Panc1 (cell line): ENCODE data around the gene TNNI3K. TPM values are rescaled to one million over a fixed set of nuclear protein-coding genes. Genes with fewer than 3 reads are reported as not detected.

Experiments
- ATAC-seq: fragments of 200-7000 bp; cut with Tn5 transposase; 2 replicates; pipeline ENCODE4 v1.9.1; 2020; ENCODE audit warnings: mild to moderate bottlenecking, moderate library complexity
- BruUV-seq: library from RNA; stranded (reverse); fragments of 400-500 nt; replicated peaks from 2 replicates; lab custom pipeline; 2021; lab: Mats Ljungman, UMichigan
- CTCF ChIA-PET: fragments of 300-600 bp; sonication (Branson Sonifier 250); formaldehyde crosslinking; loops from one replicate; lab custom pipeline; 2022; ENCODE audit warnings: antibody characterized with exemption; lab: Charles Lee
- POLR2A ChIA-PET: fragments of 300-600 bp; sonication (Branson Sonifier 250); formaldehyde crosslinking; loops from one replicate; lab custom pipeline; 2022; ENCODE audit warnings: antibody characterized with exemption; lab: Charles Lee
- DNase-seq: peaks from one replicate; pipeline ENCODE4 v3.0.0-alpha.2; 2010; ENCODE audit warnings: low read depth, low spot score
- H3K27ac ChIP-seq: 2 replicates; pipeline ENCODE4 v1.5.1; 2011; ENCODE audit warnings: mild to moderate bottlenecking, low read length, inconsistent platforms
- H3K27me3 ChIP-seq: fragments of 200-500 bp; sonication (Bioruptor generic); 2 replicates; pipeline ENCODE4 v1.6.0; 2014; ENCODE audit warnings: low read length, inconsistent platforms; ENCODE audit not compliant: control insufficient read depth, insufficient read depth
- H3K36me3 ChIP-seq: fragments of 200-500 bp; sonication (Bioruptor generic); 2 replicates; pipeline ENCODE4 v1.5.1; 2014; ENCODE audit warnings: inconsistent platforms, mild to moderate bottlenecking, low read length, moderate library complexity; ENCODE audit not compliant: control insufficient read depth, insufficient read depth
- H3K4me1 ChIP-seq: 2 replicates; pipeline ENCODE4 v1.5.1; 2011; ENCODE audit warnings: inconsistent platforms, mild to moderate bottlenecking, low read length, moderate library complexity; ENCODE audit not compliant: control insufficient read depth, insufficient read depth
- H3K4me3 ChIP-seq, 2 experiments: 2 replicates each; pipeline ENCODE4 v1.5.1; 2011 to 2012; ENCODE audit warnings: low read depth in 2 of 2, low read length in 2 of 2, mild to moderate bottlenecking in 2 of 2, inconsistent platforms in 1 of 2, moderate library complexity in 1 of 2
- H3K9me3 ChIP-seq: fragments of 200-500 bp; sonication (Bioruptor generic); 2 replicates; pipeline ENCODE4 v1.5.1; 2014; ENCODE audit warnings: low read depth, mild to moderate bottlenecking, inconsistent platforms, low read length, moderate library complexity; ENCODE audit not compliant: control insufficient read depth, insufficient read depth
- CTCF ChIP-seq: fragments of 450-650 bp; IDR thresholded peaks from 2 replicates; pipeline ENCODE4 v1.5.1; 2017; ENCODE audit warnings: mild to moderate bottlenecking
- POLR2AphosphoS5 ChIP-seq: IDR thresholded peaks from 2 replicates; pipeline ENCODE4 v1.6.1; 2012; ENCODE audit warnings: mild to moderate bottlenecking, low read depth, low read length, moderate library complexity
- SIN3A ChIP-seq: IDR thresholded peaks from 2 replicates; pipeline ENCODE4 v1.6.1; 2012; ENCODE audit warnings: low read depth, mild to moderate bottlenecking, low read length, moderate library complexity, borderline replicate concordance; ENCODE audit not compliant: insufficient read depth
- TCF7L2 ChIP-seq: IDR thresholded peaks from 2 replicates; pipeline ENCODE4 v1.6.1; 2011; ENCODE audit warnings: mild to moderate bottlenecking, low read depth, low read length, inconsistent platforms
- in situ Hi-C: cut with HindIII; loops from 2 replicates; pipeline ENCODE4 v1.10.0; 2016; ENCODE audit warnings: low sequenced_read_pairs, low pct_unique_long_range_greater_than_20kb
- intact Hi-C: fragments of 100-400 bp; cut with micrococcal nuclease; formaldehyde crosslinking; loops from one replicate; pipeline ENCODE4 v1.10.0; 2022; ENCODE audit not compliant: unreplicated experiment
- total RNA-seq: library from RNA; stranded (reverse); gene quantifications from one replicate; pipeline ENCODE4 v1.2.1, GENCODE V29; 2021; ENCODE audit not compliant: unreplicated experiment
- TF ChIP-seq, protein P1 (sequence below), 2 experiments: IDR thresholded peaks; 2 replicates each; pipeline ENCODE4 v1.6.1; 2011 to 2012; ENCODE audit warnings: low read depth in 2 of 2, control low read depth in 1 of 2, low read length in 1 of 2, mild to moderate bottlenecking in 1 of 2, moderate library complexity in 1 of 2; ENCODE audit not compliant: insufficient read depth in 1 of 2

TNNI3K gene
- total RNA-seq, 1 experiment from 2014 or later, result not detected

GRCh38 chr1:74317663-74318062 lies 82.5 kb downstream of the TNNI3K start:
- no peak overlapping the region for H3K4me3 ChIP-seq
- no peaks in the 10 kb centered on the region for H3K27me3 ChIP-seq
- H3K36me3 ChIP-seq, result no peaks in the 10 kb centered on the region
- H3K4me1 ChIP-seq, result no peaks in the 10 kb centered on the region
- no peak for TF ChIP-seq SIN3A
- intact Hi-C loops, result no loop called here
- ATAC-seq, result no peak
- ChIA-PET POLR2A (no interaction called here), CTCF (no interaction called here)
- no peaks in the 10 kb centered on the region for H3K9me3 ChIP-seq
- no peak for DNase-seq
- no peak overlapping the region for H3K27ac ChIP-seq
- no TSS peak for BruUV-seq
- in situ Hi-C loops, result no loop called here

DNA sequence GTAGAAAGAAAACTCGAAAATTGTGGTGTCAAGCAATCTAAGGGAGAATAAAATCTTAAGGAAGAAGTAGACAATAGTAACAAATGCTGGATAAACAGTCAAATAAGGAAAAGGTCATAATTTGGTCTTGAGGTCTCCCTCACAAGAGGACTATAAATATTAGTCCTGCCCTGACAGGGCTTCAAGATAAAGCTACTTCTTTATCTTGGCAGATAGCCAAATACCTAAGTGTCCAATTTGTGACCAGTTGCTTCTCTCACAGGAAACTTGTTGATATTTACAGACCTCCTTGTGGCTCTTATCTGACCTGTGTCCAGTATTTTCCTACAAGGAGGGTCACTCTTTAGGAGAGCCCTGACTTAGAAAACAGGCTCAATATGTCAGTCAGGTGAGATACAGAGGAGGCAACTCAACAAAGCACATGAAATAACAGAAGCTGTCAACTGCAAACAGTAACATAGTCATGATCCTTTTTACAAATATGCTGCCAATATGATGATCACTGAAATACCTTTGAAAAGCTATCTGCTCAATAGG lies 88.8 kb downstream of the TNNI3K start:
- DNase-seq (no peak), ATAC-seq (no peak)
- TF ChIP-seq, protein P1, sequence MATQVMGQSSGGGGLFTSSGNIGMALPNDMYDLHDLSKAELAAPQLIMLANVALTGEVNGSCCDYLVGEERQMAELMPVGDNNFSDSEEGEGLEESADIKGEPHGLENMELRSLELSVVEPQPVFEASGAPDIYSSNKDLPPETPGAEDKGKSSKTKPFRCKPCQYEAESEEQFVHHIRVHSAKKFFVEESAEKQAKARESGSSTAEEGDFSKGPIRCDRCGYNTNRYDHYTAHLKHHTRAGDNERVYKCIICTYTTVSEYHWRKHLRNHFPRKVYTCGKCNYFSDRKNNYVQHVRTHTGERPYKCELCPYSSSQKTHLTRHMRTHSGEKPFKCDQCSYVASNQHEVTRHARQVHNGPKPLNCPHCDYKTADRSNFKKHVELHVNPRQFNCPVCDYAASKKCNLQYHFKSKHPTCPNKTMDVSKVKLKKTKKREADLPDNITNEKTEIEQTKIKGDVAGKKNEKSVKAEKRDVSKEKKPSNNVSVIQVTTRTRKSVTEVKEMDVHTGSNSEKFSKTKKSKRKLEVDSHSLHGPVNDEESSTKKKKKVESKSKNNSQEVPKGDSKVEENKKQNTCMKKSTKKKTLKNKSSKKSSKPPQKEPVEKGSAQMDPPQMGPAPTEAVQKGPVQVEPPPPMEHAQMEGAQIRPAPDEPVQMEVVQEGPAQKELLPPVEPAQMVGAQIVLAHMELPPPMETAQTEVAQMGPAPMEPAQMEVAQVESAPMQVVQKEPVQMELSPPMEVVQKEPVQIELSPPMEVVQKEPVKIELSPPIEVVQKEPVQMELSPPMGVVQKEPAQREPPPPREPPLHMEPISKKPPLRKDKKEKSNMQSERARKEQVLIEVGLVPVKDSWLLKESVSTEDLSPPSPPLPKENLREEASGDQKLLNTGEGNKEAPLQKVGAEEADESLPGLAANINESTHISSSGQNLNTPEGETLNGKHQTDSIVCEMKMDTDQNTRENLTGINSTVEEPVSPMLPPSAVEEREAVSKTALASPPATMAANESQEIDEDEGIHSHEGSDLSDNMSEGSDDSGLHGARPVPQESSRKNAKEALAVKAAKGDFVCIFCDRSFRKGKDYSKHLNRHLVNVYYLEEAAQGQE (IDR thresholded peaks at IDR 0.05; ENCODE audit: insufficient read depth in 1 of 2, low read depth in 2 of 2, low read length in 1 of 2), result no peak
- no peak for TF ChIP-seq SIN3A
- TF ChIP-seq POLR2AphosphoS5, result no peak
- Histone ChIP-seq H3K27me3 (no peaks in the 10 kb centered on the region), H3K4me3 (no peak overlapping the region), H3K4me1 (no peaks in the 10 kb centered on the region), H3K27ac (no peak overlapping the region), H3K9me3 (no peaks in the 10 kb centered on the region), H3K36me3 (no peaks in the 10 kb centered on the region)
- intact Hi-C loops (no loop called here), in situ Hi-C loops (no loop called here)
- no TSS peak for BruUV-seq
- CTCF ChIA-PET, result no interaction called here
- POLR2A ChIA-PET, result no interaction called here

DNA sequence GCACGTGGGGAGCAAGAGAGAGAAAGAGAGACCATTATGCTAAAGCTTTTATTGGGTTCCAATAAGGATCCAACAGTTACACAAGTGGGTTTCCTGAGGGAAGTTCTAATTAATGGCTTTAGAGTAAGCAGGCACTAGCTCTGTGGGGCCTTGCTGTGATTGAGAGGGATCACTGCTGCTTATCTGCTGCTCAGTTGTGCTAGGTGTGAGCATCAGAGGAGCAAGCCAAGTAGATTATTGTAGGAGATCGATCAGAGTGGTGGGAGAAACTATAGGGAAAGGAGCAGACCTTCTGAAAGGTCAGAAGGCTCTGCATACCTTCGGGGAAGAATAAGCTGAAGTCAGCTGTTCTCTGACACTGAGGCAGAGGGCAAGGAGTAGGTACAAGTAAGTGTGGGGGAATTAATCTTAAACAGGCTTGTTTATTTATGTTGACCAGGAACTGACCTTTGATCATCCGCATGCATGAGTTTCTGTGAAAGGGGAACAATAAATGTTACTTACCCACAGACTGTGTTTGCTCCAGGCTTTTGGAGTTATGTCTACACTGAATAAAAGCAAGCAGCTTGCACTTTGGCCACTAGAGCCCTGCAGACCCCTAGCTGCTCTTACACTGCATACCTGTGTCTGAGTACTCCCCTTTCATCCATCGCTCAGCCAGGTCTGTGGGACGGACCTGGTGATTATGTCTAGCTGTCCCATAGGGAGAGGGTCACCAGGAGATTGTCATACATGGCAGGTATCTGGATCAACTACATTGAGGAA lies 89.7 kb downstream of the TNNI3K start:
- H3K9me3 ChIP-seq, result no peaks in the 10 kb centered on the region
- H3K27ac ChIP-seq, result no peak overlapping the region
- no peaks in the 10 kb centered on the region for H3K4me1 ChIP-seq
- BruUV-seq, result no TSS peak
- no peaks in the 10 kb centered on the region for H3K27me3 ChIP-seq
- POLR2A ChIA-PET, result no interaction called here
- intact Hi-C loops, result no loop called here
- H3K36me3 ChIP-seq, result no peaks in the 10 kb centered on the region
- TF ChIP-seq POLR2AphosphoS5, result no peak
- TF ChIP-seq SIN3A, result no peak
- no peak for TF ChIP-seq CTCF
- TF ChIP-seq TCF7L2, result no peak
- TF ChIP-seq, protein P1 (IDR thresholded peaks at IDR 0.05; ENCODE audit: insufficient read depth in 1 of 2, low read depth in 2 of 2, low read length in 1 of 2), result no peak
- ATAC-seq, result no peak
- H3K4me3 ChIP-seq, result no peak overlapping the region
- in situ Hi-C loops, result no loop called here
- CTCF ChIA-PET, result no interaction called here
- DNase-seq, result no peak
